GM18502 (cell line): ENCODE measurements around the gene CPA5.
A peak's percentile ranks its signal among the peaks of the same experiment; 100 is the strongest.

ENCODE experiments used
- ATAC-seq: cut with Tn5 transposase; IDR thresholded peaks from one replicate; pipeline ENCODE4 v1.9.1; 2021; ENCODE audit warnings: mild to moderate bottlenecking; ENCODE audit not compliant: unreplicated experiment, poor library complexity

CPA5 gene

DNA sequence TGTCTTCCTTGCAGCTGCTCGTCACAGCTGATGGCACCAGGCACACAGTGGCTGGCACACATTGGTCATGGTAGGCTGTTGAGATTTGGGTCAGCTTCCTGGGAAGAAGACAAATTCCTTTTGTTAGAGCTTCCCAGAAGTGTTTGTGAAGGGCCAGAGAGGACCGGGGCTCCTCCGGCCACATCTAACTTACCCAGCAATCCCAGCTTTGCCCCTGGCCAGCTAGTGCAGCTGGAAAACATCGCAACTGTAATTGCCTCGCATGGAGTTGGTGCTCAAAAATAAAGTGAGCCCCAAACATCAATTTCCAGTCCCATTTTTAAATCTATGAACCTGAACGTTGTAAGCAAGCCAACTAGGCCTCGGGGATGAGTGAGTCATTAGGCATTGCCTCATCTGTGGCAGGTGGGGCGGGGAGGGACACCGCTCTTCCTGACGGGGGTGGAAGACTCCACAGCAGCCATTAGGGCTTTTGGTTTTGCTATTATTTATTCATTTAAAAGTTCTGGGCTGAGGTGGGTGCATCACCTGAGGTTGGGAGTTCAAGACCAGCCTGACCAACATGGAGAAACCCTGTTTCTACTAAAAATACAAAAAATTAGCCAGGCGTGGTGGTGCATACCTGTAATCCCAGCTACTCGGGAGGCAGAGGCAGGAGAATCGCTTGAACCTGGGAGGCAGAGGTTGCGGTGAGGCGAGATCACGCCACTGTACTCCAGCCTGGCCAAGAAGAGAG is 12.4 kb downstream of the CPA5 start:
- no peak for ATAC-seq

DNA sequence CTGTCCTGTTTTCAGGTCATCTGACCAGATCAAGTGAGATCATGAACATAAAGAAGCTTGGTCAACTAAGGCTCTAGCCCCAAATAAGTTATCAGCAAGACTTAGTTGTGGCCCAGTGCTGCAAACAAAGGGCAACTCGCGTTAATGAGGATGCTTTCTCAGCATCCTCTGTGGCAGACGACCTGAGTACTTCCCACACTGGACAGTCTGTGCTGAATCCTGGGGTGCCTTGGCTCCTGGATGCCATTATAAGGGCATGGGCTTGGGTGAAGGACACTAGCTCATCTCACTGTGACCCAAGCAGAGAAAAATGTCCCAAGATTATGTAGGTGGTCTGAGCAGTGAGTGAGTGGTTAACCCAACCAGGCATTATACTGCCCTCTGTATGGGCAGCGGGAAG is 13.9 kb downstream of the CPA5 start:
- ATAC-seq, result no peak

DNA sequence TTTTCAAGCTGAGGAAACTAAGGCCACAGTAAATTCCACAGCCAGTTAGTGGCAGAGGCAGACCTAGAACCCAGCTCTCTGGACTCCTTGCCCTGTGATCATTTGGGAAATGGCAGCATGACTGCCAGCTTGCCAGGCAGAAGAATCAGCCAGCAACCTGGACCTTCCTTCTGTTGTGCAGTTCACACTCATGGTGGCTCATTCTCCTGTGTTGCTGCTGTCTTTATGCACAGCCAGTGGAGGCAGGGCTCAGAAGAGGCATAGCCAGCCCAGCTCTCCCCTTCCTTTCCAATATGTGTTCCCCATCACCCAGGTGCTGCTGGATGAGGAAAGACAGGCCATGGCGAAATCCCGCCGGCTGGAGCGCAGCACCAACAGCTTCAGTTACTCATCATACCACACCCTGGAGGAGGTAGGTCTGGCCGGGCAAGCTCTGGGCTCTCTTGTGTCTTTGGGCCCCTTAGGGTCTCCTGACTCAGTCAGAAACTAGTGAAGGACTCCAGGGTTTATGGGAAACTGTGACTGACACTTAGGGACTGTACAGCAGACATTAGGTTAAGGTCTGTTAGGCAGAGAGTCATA is 14.8 kb downstream of the CPA5 start:
- ATAC-seq, result no peak

DNA sequence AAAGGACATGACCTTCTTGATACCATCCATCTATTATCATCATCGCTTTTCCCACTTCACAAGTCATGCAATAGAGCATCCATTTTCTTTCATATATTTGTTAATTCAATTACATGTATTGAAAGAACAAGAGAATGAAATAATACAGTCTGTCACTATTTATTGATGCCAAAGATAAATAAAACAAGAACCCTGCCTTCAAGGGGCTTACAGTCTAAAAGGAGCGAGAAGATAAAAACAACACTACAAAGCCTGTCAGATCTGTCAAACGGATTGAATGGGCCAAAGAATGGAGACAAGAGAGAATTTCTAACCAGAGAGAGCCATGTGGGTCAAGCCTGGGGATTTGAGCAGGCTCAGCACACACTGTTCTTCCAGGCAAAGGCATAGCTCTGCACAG is 15.9 kb downstream of the CPA5 start:
- ATAC-seq, result no peak

DNA sequence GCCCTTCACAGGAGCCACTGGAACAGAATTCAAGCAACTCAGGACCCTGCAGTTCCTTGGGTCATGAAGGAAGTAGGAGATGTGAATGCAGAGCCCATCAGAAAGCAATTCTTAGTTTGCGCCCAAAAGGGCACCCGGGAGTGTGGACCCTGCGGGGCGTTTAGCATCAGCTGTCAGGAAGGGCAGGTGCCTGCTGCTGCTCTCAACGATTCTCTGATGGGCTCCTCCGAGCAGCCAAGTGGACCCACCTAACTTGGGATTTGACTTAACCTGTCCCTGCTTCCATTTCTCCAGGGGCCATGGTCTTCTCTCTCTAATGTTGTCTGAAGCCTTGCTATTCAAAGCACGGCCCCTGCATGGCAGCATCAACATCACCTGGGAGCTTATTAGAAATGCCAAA is 17.1 kb downstream of the CPA5 start:
- no peak for ATAC-seq

DNA sequence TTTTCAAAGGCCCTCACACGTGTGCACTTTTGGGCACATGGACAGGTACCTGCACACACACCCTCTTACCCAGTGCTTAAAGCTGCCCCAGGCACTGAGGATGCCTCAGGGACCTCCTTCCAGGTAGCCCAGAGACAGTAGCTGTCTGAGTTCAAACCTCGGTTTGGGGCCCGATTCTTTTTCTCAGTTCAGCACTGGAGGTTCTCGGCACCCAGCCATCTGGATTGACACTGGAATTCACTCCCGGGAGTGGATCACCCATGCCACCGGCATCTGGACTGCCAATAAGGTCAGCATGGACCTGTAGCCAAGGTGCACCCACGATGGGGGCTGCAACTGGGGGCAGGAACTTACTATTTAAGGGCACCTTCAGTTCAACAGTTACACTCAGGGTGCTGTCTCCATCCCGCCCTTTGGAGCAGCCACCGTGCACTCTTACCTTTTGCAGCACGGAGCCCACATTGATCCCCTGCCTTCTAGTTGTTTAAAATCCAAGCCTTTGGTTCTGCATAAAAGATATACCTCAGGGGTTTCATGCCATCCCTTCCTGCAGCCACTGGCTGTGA is 17.7 kb downstream of the CPA5 start:
- ATAC-seq, result no peak

DNA sequence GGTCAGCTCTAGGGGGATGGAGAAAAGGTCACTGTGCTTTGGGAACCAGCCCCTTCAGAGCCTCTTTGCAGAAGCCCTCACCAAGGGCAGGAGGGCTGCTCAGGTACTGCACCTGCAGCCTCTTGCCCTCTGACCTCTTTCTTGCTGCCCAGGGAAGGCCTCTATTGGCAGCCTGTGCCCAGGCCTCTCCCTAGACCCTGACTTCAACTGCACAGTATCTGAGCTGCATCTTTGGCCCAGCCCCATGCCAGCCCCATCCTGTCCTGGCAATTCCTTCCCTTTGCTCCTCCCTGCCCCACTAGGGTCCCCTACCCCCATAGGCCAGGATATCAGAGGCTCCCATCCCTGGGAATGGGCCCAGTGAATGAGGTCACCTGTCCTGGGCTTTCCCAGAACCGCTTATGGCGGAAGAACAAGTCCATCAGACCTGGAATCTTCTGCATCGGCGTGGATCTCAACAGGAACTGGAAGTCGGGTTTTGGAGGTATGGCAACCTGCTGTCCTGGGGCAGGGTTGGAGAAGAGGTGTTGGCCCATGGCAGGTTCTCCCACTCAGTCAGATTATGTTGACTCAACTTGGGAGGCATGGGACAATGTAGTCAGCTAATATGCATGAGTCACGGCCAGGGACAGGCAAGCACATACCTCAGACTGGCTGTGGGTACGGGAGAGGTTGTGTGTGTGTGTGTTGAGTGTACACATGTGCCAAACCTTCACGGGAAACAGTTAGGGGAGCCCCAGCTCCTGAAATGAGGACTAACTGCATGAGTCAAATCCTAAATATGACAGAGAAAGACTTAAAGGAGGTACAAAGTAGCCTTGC is 18.6 kb downstream of the CPA5 start:
- ATAC-seq, result no peak

DNA sequence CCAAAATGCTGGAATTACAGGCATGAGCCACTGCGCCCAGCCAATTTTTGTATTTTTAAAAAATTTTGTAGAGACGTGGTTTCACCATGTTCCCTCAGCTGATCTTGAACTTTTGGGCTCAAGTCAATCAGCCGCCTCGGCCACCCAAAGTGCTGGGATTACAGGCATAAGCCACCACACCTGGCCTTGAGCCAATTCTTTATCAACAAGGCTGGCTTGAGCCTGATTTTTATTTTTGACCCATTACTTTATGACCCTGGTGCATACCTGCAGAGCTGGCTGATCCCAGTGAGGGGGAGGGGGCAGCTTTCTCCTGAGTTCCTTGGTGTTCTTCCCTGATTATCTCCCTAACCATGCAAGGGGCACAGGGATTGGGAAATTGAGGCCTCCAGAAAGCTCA is 19.8 kb downstream of the CPA5 start:
- no peak for ATAC-seq

DNA sequence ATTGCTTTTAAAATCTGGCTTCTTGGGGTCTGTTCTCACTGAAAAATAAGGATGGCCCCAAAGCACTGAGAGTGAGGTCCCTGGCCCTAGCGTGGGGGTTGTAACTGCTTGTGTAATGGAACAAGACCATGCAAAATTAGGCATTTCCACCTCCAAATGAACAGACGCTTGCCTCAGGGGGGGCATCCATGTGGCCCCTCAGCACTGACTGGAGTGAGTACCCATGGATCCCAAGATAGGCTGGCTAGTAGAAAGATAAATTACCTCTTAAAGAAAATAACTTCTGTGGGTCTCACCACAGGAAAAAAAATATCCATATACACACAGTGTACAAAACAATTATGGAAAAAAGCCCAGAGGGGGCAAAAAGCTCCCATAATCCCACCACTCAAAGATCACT is 20.5 kb downstream of the CPA5 start:
- no peak for ATAC-seq

DNA sequence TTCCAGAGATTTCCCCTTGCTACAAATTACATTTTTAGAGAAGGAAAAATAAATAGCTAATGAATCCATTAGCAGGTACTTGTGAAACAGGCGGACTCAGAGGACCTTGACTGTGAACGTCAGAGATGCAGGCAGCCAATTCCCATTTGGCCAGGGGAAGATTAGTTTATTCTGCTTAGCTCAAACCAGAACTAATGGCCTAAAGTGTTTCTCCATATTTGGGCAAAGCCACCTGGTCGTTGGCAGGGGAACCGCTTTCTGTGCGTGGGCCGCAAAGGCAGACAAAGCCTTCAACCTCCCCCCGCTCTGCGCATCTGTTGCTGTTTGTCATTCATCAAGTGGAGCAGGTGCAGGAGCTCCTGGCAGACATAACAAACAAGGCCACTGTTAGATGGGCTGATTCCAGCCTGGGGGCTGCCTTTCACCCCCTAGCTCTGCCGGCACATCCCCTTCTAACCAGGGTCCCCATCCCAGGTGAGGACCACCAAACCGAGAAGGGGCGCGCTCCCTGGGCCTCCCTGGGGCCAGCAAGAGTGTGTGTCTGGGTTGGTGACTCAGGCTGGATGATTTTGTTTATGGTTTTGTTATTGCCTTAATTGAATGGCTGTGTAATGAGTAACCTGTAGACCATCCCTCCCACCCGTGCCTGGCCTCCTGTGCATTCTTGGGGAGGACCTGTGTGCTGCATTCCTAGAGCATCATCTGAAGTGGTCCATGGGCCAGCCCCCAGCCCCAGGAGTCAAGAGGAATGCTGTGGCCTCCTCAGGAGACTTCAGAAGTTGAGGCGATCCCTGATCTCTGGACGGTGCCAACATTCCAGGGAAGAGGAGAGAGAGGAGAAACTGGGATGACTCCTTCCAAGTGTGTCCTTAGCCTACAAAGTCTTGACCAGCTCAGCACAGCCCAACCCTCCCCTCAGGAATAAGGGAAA is 21.2 kb downstream of the CPA5 start:
- peak; percentile 61 for ATAC-seq

DNA sequence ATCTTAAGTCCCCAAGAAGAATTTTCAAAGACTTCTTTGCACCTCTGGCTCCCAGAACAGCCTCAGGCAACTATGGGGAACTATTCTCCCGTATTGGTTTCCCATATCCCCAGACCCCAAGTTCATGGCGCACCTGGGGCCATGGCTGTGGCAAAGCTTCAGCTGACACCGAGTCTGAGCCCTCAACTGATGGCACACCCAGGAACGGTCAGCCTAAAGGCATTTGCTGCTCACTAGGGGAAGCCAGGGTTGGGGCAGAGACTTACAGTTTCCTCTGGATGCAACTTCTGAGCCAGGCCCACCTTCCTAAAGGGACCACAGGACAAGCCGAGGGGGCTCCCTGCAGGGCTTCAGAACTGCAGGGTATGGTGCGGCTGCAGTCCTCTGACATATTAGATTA is 21.9 kb downstream of the CPA5 start:
- ATAC-seq, result no peak

DNA sequence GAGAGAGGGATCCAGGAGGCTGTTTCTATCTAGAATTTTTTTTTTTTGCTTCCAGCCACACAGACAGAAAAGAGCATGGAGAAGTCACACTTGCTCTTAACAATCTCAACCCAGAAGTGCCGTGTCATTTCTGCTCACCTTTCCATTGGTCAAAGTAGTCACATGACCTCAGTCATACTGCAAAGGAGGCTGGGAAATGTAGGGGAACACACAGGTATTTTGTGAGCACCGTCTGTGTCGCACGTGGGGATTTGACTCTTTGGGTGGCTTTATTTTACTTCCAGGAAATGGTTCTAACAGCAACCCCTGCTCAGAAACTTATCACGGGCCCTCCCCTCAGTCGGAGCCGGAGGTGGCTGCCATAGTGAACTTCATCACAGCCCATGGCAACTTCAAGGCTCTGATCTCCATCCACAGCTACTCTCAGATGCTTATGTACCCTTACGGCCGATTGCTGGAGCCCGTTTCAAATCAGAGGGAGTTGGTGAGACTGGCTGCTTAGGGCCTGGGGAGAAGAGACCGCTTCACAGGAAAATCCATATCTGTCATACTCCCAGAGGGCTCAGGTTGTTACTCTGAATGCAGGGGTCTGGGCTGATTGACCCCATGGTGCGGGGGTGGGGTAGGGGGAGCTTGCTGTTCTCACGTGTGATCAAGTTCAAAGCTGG is 22.6 kb downstream of the CPA5 start:
- ATAC-seq, result no peak

DNA sequence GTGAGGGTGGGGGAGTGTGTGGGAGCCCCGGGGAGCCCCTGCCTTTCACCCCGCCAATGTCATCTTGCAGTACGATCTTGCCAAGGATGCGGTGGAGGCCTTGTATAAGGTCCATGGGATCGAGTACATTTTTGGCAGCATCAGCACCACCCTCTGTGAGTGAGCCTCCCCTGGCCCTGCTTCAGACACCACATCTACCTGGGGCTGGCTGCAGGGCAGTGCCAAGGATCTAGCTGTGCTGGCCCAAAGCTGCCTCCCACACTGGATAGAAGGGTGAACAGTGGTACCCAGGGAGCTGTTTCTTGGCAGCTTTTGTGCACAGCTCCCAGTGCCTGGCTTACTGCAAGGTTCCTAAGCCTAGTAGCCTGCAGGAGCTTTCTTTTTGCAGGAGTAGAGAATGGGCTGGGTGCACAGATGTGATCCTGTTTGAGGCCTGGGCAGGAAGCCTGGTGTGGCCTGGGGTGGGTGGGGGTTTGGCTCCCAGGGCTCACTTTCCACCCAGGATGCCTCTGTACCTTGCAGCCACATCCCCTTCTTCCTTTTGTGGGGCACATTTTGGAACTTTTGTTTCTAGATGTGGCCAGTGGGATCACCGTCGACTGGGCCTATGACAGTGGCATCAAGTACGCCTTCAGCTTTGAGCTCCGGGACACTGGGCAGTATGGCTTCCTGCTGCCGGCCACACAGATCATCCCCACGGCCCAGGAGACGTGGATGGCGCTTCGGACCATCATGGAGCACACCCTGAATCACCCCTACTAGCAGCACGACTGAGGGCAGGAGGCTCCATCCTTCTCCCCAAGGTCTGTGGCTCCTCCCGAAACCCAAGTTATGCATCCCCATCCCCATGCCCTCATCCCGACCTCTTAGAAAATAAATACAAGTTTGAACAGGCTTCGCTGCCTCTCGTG is 23.5 kb downstream of the CPA5 start:
- ATAC-seq, result no peak

DNA sequence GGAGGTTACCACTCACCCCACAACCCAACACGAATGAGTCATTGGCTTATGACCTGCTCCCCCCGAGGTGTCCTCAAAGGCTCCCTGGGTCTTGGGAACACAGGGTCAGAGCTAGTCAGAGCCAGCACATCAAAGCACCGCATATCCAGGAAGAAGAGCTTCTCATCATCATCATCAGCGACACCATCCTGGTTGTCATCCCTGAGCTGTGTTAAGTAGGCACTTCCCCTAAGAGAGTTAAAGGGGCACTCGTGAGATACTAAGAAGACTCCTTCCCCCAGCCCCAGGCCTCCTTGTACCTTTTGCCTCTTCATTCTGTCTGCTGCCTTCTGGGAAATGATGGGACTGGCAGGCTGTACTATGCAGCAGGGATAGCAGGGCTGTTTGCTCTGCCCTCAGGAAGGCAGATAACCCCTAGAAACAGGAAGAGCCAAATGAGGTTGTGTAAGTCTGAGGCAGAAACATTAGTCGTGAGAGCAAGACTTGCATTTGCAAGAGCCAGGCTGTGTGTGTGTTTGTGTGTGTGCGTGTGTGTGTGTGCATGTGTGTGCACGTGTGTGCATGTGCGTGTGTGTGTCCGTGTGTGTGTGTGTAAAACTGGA is 24.6 kb downstream of the CPA5 start:
- no peak for ATAC-seq

DNA sequence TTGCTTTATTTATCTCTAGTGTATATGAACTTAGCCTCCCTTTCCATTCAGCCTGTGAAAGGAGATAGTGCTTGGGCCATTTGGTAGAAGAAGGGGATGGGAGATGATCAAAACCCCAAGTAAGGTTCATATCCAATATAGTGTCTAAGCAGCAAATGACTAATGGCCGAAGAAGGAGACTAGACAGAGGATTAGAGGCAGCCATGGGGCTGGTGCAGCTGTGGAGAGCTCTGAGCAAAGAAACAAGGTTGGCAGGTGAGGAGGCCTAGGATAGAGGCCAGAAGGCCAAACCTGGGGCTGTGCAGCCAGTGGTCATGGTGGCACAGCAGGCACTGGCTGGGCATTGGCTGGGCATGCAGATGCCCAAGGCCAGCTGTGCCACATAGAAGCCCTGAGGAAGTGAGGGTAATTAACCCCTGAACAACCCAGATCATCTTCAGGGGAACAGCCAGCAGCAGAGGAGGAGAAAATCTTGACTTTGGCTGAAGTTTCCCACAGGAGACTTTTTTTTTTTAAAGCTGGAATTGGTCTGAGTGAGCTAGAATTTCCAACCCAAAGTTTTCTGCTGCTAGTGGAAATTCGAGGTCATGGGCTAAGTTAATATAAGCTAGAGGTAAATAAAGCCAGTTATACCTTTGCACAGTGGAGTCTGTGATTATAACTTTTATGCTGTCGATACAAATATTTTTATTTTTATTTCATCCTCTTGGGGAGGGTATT is 25.4 kb downstream of the CPA5 start:
- no peak for ATAC-seq

DNA sequence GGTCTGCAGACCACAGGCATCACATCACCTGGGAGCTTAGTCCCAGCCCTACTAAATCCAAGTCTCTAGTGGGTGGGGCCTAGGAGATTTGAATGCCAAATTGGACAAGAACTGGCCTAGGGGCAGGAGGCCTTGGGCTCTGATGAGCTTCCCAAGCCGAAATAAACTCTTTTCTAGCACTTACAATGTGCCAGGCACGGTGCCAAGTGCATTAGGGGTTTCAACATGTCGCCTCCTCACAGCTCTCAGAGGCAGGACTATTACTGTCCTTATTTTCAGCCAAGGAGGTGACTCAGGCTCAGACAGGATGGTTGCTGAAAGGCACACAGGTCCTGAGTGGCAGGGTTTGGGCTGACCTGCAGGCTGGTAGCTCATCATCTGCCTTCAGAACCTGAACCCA is 26.4 kb downstream of the CPA5 start:
- ATAC-seq, result no peak

DNA sequence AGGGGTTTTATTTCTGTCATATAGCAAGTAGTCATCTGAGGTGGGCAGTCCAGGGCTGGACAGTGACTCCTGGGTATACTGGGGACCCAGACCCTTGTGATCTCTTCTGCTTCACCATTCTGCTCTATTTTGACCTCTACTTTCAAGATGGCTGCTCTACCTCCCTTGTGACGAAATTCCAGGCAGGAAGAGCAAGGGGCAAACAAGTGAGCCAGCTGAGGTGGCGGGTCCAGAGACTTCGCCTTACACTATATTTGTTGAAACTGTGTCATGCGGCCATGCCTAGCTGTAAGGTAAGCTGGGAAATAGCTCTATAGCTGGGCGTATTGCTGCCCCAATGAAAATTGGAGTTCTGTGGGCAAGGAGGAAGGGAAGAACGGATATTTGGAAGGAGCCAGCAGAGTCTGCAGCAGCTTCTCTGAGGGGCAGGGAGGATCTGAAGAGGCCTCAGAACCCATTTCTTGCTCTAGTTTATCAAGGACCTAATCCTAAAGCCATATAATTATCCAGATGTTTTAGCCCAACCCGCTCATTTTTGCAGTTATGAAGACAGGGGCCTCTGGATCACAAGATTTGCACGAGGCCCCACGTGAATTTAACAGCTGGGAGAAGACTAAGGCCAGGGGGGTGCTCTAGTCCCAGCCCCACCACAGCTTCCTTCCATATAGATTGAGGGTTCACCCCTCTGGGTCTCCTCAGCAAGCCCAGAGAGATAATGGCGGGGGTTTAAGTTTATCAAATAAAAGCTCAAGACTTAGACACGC is 28.0 kb downstream of the CPA5 start:
- no peak for ATAC-seq
